CD4-positive, alpha-beta T cell (primary cell): ENCODE data around the gene MSMP. TPM values are rescaled to one million over a fixed set of nuclear protein-coding genes. Genes with fewer than 3 reads are reported as not detected.

Experiments used
- ATAC-seq: fragments of 200-7000 bp; cut with Tn5 transposase; one replicate; pipeline ENCODE4 v1.10.0; 2022; ENCODE audit warnings: mild to moderate bottlenecking; ENCODE audit not compliant: poor library complexity
- CTCF ChIA-PET: fragments of 350-600 bp; sonication (Branson Sonifier 250); formaldehyde crosslinking; loops from one replicate; lab custom pipeline; 2021; ENCODE audit warnings: antibody characterized with exemption, inconsistent platforms; lab: Charles Lee
- POLR2A ChIA-PET: fragments of 350-600 bp; sonication (Branson Sonifier 250); formaldehyde crosslinking; loops from one replicate; lab custom pipeline; 2021; ENCODE audit warnings: antibody characterized with exemption, inconsistent platforms; lab: Charles Lee
- DNase-seq, 14 experiments: peaks; one replicate each; pipeline ENCODE4 v3.0.0-alpha.2; 2013 to 2020; ENCODE audit warnings: mixed read lengths in 2 of 14
- H3K27ac ChIP-seq, 2 donors: one replicate each; pipeline versions ENCODE4 v1.5.1 to v1.7.0; 2013; ENCODE audit warnings: low read length in 2 of 2, low read depth in 1 of 2, mild to moderate bottlenecking in 1 of 2
- H3K27me3 ChIP-seq, 2 experiments: 1 replicate in 1 of 2; 2 replicates in 1 of 2; pipeline versions ENCODE4 v1.6.1 to v1.7.0; 2013; ENCODE audit warnings: low read length in 2 of 2, control low read depth in 1 of 2, mild to moderate bottlenecking in 1 of 2, moderate library complexity in 1 of 2; ENCODE audit not compliant: insufficient read depth in 2 of 2, control insufficient read depth in 1 of 2
- H3K36me3 ChIP-seq: one replicate; pipeline ENCODE4 v1.6.1; 2013; ENCODE audit warnings: low read length, control low read depth; ENCODE audit not compliant: insufficient read depth
- H3K4me1 ChIP-seq: one replicate; pipeline ENCODE4 v1.6.1; 2013; ENCODE audit warnings: low read length, control low read depth; ENCODE audit not compliant: insufficient read depth
- H3K4me3 ChIP-seq: one replicate; pipeline ENCODE4 v1.5.1; 2013; ENCODE audit warnings: mild to moderate bottlenecking, low read length, moderate library complexity
- H3K9me3 ChIP-seq, 2 experiments: 1 replicate in 1 of 2; 2 replicates in 1 of 2; pipeline versions ENCODE4 v1.6.1 to v1.7.0; 2013; ENCODE audit warnings: low read length in 2 of 2, mild to moderate bottlenecking in 2 of 2, control low read depth in 1 of 2, moderate library complexity in 1 of 2; ENCODE audit not compliant: control insufficient read depth in 1 of 2, insufficient read depth in 1 of 2
- H3K27ac Mint-ChIP-seq: one replicate; pipeline ENCODE4 v1.8.0; 2020; ENCODE audit warnings: mixed read lengths
- H3K27me3 Mint-ChIP-seq: one replicate; pipeline ENCODE4 v1.8.0; 2021; ENCODE audit warnings: mixed read lengths
- H3K36me3 Mint-ChIP-seq: one replicate; pipeline ENCODE4 v1.8.0; 2021; ENCODE audit warnings: low read depth, mixed read lengths
- H3K4me1 Mint-ChIP-seq: one replicate; pipeline ENCODE4 v1.8.0; 2021; ENCODE audit warnings: low read depth, mixed read lengths
- H3K4me3 Mint-ChIP-seq: one replicate; pipeline ENCODE4 v1.8.0; 2020; ENCODE audit warnings: mild to moderate bottlenecking, mixed read lengths
- H3K9me3 Mint-ChIP-seq: one replicate; pipeline ENCODE4 v1.8.0; 2020; ENCODE audit warnings: mixed read lengths
- intact Hi-C, 2 experiments: fragments of 100-400 bp; cut with DNase I in 1 of 2; cut with micrococcal nuclease in 1 of 2; formaldehyde crosslinking; loops; one replicate each; pipeline versions ENCODE4 v1.15.1 to v1.9.0; 2023 to 2025; cut with DNase I, micrococcal nuclease
- total RNA-seq, 174 experiments: library from RNA in 2 of 174; stranded (reverse) in 2 of 174; gene quantifications; one replicate each; pipeline ENCODE4 v1.2.3 and lab custom pipeline; 2021 to 2026
- TF ChIP-seq, protein P1 (sequence below): fragments of 200-600 bp; IDR thresholded peaks from one replicate; pipeline ENCODE4 v1.8.0; 2022; ENCODE audit warnings: antibody characterized with exemption, mild to moderate bottlenecking

The MSMP gene
- total RNA-seq, 2 experiments from 2014 or later = not detected

DNA sequence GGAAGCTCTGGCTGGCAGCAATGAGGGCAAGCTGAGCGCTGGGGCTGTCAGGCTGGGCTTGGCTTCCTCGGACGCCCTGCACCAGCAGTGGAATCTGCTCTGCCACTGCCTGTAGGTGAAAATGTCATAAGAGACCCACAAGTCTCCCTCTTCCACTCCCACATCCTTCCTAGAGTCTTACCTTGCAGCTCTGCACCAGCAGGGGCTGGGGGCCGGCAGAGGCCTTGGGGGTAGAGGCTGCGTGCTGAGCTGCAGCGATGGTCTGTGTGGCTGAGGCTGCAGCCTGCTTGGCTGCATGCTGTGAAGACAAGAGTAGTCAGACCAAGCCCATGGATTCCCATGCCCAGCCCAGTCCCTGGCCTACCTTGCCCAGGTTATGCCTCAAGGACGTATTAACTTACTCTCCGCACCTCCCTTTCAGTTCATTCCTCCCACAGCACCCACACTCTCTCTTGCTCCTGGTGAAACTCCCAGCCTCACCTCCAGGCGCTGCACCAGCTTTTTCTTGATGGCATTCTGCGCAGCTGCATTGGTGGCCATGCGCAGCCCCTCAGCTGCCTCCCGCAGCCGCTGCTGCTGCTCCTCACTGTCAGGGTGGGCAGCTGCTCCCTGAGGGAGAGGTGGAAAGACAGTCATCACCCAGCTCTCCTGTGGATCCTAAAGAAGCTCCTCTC is 39.4 kb downstream of the MSMP start:
- Mint-ChIP-seq H3K9me3 (no peaks in the 10 kb centered on the region), H3K4me3 (no peak overlapping the region), H3K27ac (no peak overlapping the region), H3K27me3 (no peaks in the 10 kb centered on the region), H3K4me1 (no peaks in the 10 kb centered on the region), H3K36me3 (peaks cover 93% of the 10 kb centered on the region)
- intact Hi-C loops = no loop called here
- ATAC-seq (no peak), DNase-seq (no peak)
- peaks cover 94% of the 10 kb centered on the region for H3K36me3 ChIP-seq
- no peaks in the 10 kb centered on the region for H3K27me3 ChIP-seq
- TF ChIP-seq, protein P1, sequence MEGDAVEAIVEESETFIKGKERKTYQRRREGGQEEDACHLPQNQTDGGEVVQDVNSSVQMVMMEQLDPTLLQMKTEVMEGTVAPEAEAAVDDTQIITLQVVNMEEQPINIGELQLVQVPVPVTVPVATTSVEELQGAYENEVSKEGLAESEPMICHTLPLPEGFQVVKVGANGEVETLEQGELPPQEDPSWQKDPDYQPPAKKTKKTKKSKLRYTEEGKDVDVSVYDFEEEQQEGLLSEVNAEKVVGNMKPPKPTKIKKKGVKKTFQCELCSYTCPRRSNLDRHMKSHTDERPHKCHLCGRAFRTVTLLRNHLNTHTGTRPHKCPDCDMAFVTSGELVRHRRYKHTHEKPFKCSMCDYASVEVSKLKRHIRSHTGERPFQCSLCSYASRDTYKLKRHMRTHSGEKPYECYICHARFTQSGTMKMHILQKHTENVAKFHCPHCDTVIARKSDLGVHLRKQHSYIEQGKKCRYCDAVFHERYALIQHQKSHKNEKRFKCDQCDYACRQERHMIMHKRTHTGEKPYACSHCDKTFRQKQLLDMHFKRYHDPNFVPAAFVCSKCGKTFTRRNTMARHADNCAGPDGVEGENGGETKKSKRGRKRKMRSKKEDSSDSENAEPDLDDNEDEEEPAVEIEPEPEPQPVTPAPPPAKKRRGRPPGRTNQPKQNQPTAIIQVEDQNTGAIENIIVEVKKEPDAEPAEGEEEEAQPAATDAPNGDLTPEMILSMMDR = no peak
- H3K4me3 ChIP-seq = no peak overlapping the region
- CTCF ChIA-PET = interaction anchor here (1.0 kb wide), 1 partner anchor 24 kb away, joined by 3 read pairs; no protein-coding TSS in a partner anchor
- H3K9me3 ChIP-seq = no peaks in the 10 kb centered on the region
- no peak overlapping the region for H3K27ac ChIP-seq
- POLR2A ChIA-PET = no interaction called here
- no peaks in the 10 kb centered on the region for H3K4me1 ChIP-seq

DNA sequence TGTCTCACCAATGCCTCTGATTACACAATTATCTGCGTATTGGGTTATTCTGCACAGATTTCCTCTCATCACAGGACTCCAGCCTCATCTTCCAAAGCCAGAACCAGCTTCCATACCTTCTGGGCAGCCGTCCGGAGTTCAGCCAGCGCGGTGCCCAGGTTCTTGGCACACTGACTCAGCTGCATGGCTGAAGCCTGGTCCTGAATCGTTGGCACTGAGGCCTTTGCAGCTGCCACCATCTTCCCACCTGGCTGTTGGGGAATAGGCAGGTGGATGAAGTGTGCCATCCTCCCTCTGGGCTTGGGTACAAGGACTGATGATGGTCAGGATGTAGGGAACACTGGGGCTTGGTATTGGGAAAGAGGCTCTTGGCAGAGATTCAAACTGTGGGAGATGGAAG is 40.0 kb downstream of the MSMP start:
- Histone ChIP-seq H3K36me3 (peaks cover 92% of the 10 kb centered on the region), H3K27me3 (no peaks in the 10 kb centered on the region), H3K4me3 (no peak overlapping the region), H3K9me3 (no peaks in the 10 kb centered on the region), H3K27ac (no peak overlapping the region), H3K4me1 (no peaks in the 10 kb centered on the region)
- H3K4me1 Mint-ChIP-seq = no peaks in the 10 kb centered on the region
- H3K4me3 Mint-ChIP-seq = no peak overlapping the region
- intact Hi-C loops = no loop called here
- DNase-seq (no peak), ATAC-seq (no peak)
- no peak overlapping the region for H3K27ac Mint-ChIP-seq
- peaks cover 87% of the 10 kb centered on the region for H3K36me3 Mint-ChIP-seq
- TF ChIP-seq, protein P1 = no peak
- ChIA-PET CTCF (interaction anchor here (1.0 to 1.9 kb wide), 2 partner anchors 14 to 23 kb away, joined by 3 to 5 read pairs; no protein-coding TSS in a partner anchor), POLR2A (interaction anchor here (0.7 to 1.8 kb wide), 2 partner anchors 15 to 67 kb away, joined by 3 to 4 read pairs; no protein-coding TSS in a partner anchor)
- no peaks in the 10 kb centered on the region for H3K9me3 Mint-ChIP-seq
- H3K27me3 Mint-ChIP-seq = no peaks in the 10 kb centered on the region

DNA sequence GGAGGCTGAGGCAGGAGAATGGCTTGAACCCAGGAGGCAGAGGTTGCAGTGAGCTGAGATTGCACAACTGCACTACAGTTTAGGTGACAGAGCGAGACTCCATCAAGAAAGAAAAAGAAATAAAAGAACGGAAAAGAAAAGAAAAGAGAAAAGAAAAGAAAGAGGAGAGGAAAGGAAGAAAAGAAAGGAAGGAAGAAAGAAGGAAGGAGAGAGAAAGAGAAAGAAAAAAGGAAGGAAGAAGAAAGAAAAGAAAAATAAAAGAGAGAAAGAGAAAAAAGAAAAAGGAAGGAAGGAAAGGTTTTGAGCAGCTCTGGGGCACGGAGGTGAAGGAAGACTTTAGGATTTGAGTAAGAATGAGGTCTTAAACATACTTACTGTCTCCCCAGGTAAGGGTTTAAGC is 40.5 kb downstream of the MSMP start:
- CTCF ChIA-PET = interaction anchor here (0.8 to 1.9 kb wide), 3 partner anchors 14 to 96 kb away, joined by 3 to 5 read pairs (median 4); no protein-coding TSS in a partner anchor
- Histone ChIP-seq H3K4me1 (no peaks in the 10 kb centered on the region), H3K9me3 (no peaks in the 10 kb centered on the region), H3K27ac (no peak overlapping the region), H3K4me3 (no peak overlapping the region), H3K27me3 (no peaks in the 10 kb centered on the region), H3K36me3 (peaks cover 92% of the 10 kb centered on the region)
- Mint-ChIP-seq H3K4me1 (no peaks in the 10 kb centered on the region), H3K27me3 (no peaks in the 10 kb centered on the region), H3K4me3 (no peak overlapping the region), H3K9me3 (no peaks in the 10 kb centered on the region), H3K27ac (no peak overlapping the region), H3K36me3 (peaks cover 83% of the 10 kb centered on the region)
- DNase-seq = no peak
- POLR2A ChIA-PET = interaction anchor here (0.7 to 1.8 kb wide), 2 partner anchors 15 to 67 kb away, joined by 3 to 4 read pairs; no protein-coding TSS in a partner anchor
- no peak for ATAC-seq
- intact Hi-C loops = no loop called here
- TF ChIP-seq, protein P1 = no peak
